Endothelial cell (in vitro differentiated cells): ENCODE data around the gene CRK. TPM values are rescaled to one million over a fixed set of nuclear protein-coding genes. Genes with fewer than 3 reads are reported as not detected.

Experiments
- DNase-seq: peaks from one replicate; pipeline ENCODE4 v3.0.0; 2021; ENCODE audit warnings: low spot score
- H3K27ac Mint-ChIP-seq: one replicate; pipeline ENCODE4 v1.8.0; 2021; ENCODE audit warnings: mixed read lengths, inconsistent platforms; ENCODE audit not compliant: unreplicated experiment
- H3K27me3 Mint-ChIP-seq: one replicate; pipeline ENCODE4 v1.8.0; 2021; ENCODE audit warnings: mild to moderate bottlenecking, moderate library complexity, mixed read lengths, inconsistent platforms; ENCODE audit not compliant: unreplicated experiment
- H3K36me3 Mint-ChIP-seq: one replicate; pipeline ENCODE4 v1.8.0; 2021; ENCODE audit warnings: mild to moderate bottlenecking, low read depth, mixed read lengths, inconsistent platforms; ENCODE audit not compliant: unreplicated experiment
- H3K4me1 Mint-ChIP-seq: one replicate; pipeline ENCODE4 v1.8.0; 2021; ENCODE audit warnings: mild to moderate bottlenecking, mixed read lengths, inconsistent platforms; ENCODE audit not compliant: unreplicated experiment
- H3K4me3 Mint-ChIP-seq: one replicate; pipeline ENCODE4 v1.8.0; 2021; ENCODE audit warnings: mild to moderate bottlenecking, mixed read lengths, inconsistent platforms; ENCODE audit not compliant: unreplicated experiment
- H3K9me3 Mint-ChIP-seq: one replicate; pipeline ENCODE4 v1.8.0; 2021; ENCODE audit warnings: mixed read lengths, inconsistent platforms; ENCODE audit not compliant: unreplicated experiment
- total RNA-seq: library from RNA; stranded (reverse); fragmentation: NEBNext Ultra II Directional; extraction: Animal tissue kit (Norgen Biotek cat#: 25700); gene quantifications from one replicate; pipeline ENCODE4 v1.2.1, GENCODE V29; 2021; ENCODE audit not compliant: unreplicated experiment
- TF ChIP-seq, protein P1 (sequence below): fragments of 200-600 bp; sonication (generic); IDR thresholded peaks from one replicate; pipeline ENCODE4 v1.5.0; 2021; ENCODE audit warnings: antibody characterized with exemption; ENCODE audit not compliant: unreplicated experiment

The CRK gene
- total RNA-seq, 1 donor from 2014 or later, result 119 TPM

DNA sequence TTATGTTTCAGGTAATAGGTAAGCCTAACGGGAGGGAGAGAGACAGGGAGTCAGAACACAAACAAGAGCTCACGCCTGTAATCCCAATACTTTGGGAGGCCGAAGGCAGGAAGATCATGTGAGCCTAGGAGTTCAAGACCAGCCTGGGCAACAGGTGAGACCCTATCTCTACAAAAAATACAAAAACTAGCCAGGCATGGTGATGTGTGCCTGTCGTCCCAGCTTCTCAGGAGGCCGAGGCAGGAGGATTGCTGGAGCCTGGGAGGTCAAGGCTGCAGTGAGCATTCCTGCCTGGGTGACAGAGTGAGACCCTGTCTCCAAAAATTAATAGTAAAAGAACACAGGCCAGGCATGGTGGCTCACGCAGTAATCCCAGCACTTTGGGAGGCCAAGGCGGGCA, 83.4 kb downstream of the CRK start:
- Mint-ChIP-seq H3K27me3 (no peaks in the 10 kb centered on the region), H3K4me1 (peaks cover 26% of the 10 kb centered on the region), H3K36me3 (peaks cover 3% of the 10 kb centered on the region), H3K4me3 (no peak overlapping the region), H3K27ac (no peak overlapping the region), H3K9me3 (no peaks in the 10 kb centered on the region)
- TF ChIP-seq, protein P1, sequence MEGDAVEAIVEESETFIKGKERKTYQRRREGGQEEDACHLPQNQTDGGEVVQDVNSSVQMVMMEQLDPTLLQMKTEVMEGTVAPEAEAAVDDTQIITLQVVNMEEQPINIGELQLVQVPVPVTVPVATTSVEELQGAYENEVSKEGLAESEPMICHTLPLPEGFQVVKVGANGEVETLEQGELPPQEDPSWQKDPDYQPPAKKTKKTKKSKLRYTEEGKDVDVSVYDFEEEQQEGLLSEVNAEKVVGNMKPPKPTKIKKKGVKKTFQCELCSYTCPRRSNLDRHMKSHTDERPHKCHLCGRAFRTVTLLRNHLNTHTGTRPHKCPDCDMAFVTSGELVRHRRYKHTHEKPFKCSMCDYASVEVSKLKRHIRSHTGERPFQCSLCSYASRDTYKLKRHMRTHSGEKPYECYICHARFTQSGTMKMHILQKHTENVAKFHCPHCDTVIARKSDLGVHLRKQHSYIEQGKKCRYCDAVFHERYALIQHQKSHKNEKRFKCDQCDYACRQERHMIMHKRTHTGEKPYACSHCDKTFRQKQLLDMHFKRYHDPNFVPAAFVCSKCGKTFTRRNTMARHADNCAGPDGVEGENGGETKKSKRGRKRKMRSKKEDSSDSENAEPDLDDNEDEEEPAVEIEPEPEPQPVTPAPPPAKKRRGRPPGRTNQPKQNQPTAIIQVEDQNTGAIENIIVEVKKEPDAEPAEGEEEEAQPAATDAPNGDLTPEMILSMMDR, result no peak
- no peak for DNase-seq

DNA sequence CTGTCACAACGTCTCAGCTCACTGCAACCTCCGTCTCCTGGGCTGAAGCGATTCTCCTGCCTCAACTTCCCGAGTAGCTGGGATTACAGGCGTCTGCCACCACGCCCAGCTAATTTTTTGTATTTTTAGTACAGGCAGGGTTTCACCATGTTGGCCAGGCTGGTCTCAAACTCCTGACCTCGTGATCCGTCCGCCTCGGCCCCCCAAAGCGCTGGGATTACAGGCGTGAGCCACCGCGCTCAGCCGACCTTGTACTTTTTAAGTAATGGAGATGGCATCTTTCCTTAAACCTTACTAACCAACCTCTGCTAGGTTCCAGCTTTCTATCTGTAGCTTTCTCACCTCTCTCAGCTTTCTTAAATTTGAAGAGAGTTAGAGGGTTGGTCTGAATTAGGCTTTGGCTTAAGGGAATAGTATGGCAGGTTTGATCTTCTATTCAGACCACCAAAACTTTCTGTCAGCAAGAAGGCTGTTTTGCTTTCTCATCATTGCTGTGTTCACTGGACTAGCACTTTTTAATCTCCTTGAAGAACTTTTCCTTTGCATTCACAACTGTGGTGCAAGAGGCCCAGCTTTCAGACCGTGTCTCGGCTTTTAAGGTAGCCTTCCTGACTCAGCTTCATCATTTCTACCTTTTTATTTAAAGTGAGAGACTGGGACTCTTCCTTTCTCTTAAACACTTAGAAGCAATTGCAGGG, 84.0 kb downstream of the CRK start:
- Mint-ChIP-seq H3K4me3 (no peak overlapping the region), H3K27ac (no peak overlapping the region), H3K36me3 (peaks cover 3% of the 10 kb centered on the region), H3K27me3 (no peaks in the 10 kb centered on the region), H3K4me1 (peaks cover 27% of the 10 kb centered on the region), H3K9me3 (no peaks in the 10 kb centered on the region)
- no peak for DNase-seq
- TF ChIP-seq, protein P1, result no peak

Other genes with a start within 250 kb of the CRK start
- not detected for gene BHLHA9, start 185.8 kb downstream of the CRK start, total RNA-seq
- gene TRARG1, start 176.6 kb downstream of the CRK start, total RNA-seq, result not detected
- gene YWHAE, start 56.0 kb downstream of the CRK start, total RNA-seq, result 820 TPM
- gene MYO1C, start 36.5 kb upstream of the CRK start, total RNA-seq, result 117 TPM
- gene INPP5K, start 60.4 kb upstream of the CRK start, total RNA-seq, result 40.9 TPM
- gene PITPNA, start 106.6 kb upstream of the CRK start, total RNA-seq, result 215 TPM
- 71.4 TPM for gene SLC43A2, start 172.6 kb upstream of the CRK start, total RNA-seq
- gene SCARF1, start 189.5 kb upstream of the CRK start, total RNA-seq, result 289 TPM
- 14.2 TPM for gene RILP, start 193.6 kb upstream of the CRK start, total RNA-seq
- gene PRPF8, start 228.6 kb upstream of the CRK start, total RNA-seq, result 295 TPM